Progenitor cell of endocrine pancreas (in vitro differentiated cells): ENCODE results near the gene COL7A1. TPM values are rescaled to one million over a fixed set of nuclear protein-coding genes. Genes with fewer than 3 reads are reported as not detected.

Source experiments
- DNase-seq: peaks from one replicate; pipeline ENCODE4 v3.0.0; 2021; ENCODE audit warnings: low spot score; ENCODE audit not compliant: unreplicated experiment
- H3K27ac Mint-ChIP-seq: 2 replicates; pipeline ENCODE4 v1.8.0; 2021; ENCODE audit warnings: mild to moderate bottlenecking, moderate library complexity, mixed read lengths
- H3K27me3 Mint-ChIP-seq: 2 replicates; pipeline ENCODE4 v1.8.0; 2021; ENCODE audit warnings: mixed read lengths
- H3K36me3 Mint-ChIP-seq: 2 replicates; pipeline ENCODE4 v1.8.0; 2022; ENCODE audit warnings: mixed read lengths; ENCODE audit not compliant: insufficient read depth
- H3K4me1 Mint-ChIP-seq: 2 replicates; pipeline ENCODE4 v1.8.0; 2021; ENCODE audit warnings: low read depth, mixed read lengths
- H3K4me3 Mint-ChIP-seq: 2 replicates; pipeline ENCODE4 v1.8.0; 2021; ENCODE audit warnings: low read depth, mild to moderate bottlenecking, moderate library complexity, mixed read lengths
- H3K9me3 Mint-ChIP-seq: 2 replicates; pipeline ENCODE4 v1.8.0; 2021; ENCODE audit warnings: low read depth, mixed read lengths
- total RNA-seq: library from RNA; stranded (reverse); gene quantifications from 2 replicates; pipeline ENCODE4 v1.2.1, GENCODE V29; 2021
- TF ChIP-seq, protein P1 (sequence below): fragments of 200-600 bp; sonication (generic); IDR thresholded peaks from one replicate; pipeline ENCODE4 v1.5.0; 2021; ENCODE audit warnings: antibody characterized with exemption, mild to moderate bottlenecking; ENCODE audit not compliant: unreplicated experiment

Gene COL7A1
- total RNA-seq, 1 donor from 2014 or later, result 38.4 TPM

DNA sequence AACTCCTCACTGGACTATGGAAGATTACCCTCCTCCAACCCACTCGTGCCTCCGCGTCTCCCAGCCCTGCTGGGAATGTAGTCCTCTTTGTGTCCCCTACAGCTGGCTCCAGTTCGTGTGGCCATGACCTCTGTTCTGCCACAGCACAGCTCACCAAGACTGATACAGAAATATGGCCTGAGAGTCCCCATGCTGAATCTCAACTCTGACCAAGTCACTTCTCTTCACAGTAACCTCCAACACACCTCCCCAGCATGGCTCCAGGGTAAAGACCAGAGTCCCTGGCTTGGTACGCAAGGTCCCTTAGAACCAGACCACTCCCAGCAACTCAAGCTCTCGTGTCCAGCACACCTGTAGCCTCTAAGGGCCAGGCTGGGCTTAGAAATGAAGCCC, 2.3 kb upstream of the COL7A1 start:
- H3K4me1 Mint-ChIP-seq, result no peaks in the 10 kb centered on the region
- H3K36me3 Mint-ChIP-seq, result peaks cover 6% of the 10 kb centered on the region
- peaks cover 11% of the 10 kb centered on the region for H3K27me3 Mint-ChIP-seq
- TF ChIP-seq, protein P1, sequence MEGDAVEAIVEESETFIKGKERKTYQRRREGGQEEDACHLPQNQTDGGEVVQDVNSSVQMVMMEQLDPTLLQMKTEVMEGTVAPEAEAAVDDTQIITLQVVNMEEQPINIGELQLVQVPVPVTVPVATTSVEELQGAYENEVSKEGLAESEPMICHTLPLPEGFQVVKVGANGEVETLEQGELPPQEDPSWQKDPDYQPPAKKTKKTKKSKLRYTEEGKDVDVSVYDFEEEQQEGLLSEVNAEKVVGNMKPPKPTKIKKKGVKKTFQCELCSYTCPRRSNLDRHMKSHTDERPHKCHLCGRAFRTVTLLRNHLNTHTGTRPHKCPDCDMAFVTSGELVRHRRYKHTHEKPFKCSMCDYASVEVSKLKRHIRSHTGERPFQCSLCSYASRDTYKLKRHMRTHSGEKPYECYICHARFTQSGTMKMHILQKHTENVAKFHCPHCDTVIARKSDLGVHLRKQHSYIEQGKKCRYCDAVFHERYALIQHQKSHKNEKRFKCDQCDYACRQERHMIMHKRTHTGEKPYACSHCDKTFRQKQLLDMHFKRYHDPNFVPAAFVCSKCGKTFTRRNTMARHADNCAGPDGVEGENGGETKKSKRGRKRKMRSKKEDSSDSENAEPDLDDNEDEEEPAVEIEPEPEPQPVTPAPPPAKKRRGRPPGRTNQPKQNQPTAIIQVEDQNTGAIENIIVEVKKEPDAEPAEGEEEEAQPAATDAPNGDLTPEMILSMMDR, result no peak
- no peaks in the 10 kb centered on the region for H3K9me3 Mint-ChIP-seq
- peak overlapping the region; percentile 15 for H3K27ac Mint-ChIP-seq
- no peak for DNase-seq
- H3K4me3 Mint-ChIP-seq, result no peak overlapping the region

DNA sequence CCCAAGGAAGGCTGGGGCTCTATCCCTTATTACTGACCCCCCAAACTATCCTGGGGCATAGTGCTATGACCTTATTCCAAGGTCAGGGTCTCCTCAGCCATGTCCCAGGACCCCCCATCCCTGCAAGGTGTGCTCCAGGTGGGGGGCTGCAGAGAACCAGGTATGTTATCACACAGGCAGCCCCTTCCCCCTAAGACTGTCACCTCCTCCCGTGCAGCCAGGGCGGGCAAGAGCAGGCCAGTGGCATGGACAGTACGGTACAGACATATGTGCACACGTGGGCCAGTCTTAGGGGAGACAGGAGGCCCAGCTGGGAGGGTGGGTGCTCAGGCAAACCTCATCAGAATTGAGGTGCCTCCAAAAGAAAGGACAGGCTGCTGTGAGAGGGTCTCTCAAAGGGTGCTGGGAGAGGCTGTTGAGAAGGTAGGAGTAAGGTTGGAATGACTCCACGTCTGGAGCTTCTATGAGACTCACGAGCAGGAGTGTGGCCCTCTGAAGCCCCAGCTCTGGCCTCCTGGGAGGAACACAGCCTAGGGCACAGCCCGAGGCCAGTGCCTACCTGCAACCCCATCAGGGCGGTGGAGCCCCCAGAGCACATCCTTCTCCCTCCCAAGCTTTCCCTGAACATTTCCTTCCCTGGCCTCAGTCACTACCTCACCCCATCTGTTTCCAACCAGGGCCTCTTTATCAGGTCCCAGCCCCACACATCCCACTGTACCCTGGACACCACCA, 1.7 kb upstream of the COL7A1 start:
- Mint-ChIP-seq H3K36me3 (peaks cover 4% of the 10 kb centered on the region), H3K4me3 (no peak overlapping the region), H3K27ac (peak overlapping the region; percentile 48), H3K4me1 (no peaks in the 10 kb centered on the region), H3K9me3 (no peaks in the 10 kb centered on the region), H3K27me3 (peaks cover 11% of the 10 kb centered on the region)
- TF ChIP-seq, protein P1, result no peak
- DNase-seq, result no peak

DNA sequence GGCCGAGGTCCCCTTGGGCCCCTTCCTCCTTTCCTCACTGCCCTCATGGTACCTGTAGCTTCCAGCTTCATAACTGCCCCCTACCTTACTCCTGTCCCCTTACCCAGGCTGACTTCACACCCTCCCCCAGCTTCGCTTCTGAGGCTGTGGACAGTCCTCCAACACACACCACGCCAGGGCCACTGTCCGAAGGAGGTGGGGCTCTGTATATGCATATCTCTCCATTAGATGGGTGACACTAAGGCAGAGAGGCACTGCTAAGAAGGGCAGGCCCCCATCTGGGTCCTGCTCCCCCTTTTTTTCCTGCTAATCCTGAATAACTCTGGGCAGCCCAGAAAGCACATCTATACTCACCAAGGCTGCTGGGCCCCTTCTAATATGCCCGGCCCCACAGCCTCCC, 1.0 kb upstream of the COL7A1 start:
- Mint-ChIP-seq H3K27me3 (peaks cover 11% of the 10 kb centered on the region), H3K36me3 (peaks cover 4% of the 10 kb centered on the region), H3K27ac (no peak overlapping the region), H3K9me3 (no peaks in the 10 kb centered on the region), H3K4me1 (no peaks in the 10 kb centered on the region), H3K4me3 (no peak overlapping the region)
- no peak for DNase-seq
- TF ChIP-seq, protein P1, result no peak

DNA sequence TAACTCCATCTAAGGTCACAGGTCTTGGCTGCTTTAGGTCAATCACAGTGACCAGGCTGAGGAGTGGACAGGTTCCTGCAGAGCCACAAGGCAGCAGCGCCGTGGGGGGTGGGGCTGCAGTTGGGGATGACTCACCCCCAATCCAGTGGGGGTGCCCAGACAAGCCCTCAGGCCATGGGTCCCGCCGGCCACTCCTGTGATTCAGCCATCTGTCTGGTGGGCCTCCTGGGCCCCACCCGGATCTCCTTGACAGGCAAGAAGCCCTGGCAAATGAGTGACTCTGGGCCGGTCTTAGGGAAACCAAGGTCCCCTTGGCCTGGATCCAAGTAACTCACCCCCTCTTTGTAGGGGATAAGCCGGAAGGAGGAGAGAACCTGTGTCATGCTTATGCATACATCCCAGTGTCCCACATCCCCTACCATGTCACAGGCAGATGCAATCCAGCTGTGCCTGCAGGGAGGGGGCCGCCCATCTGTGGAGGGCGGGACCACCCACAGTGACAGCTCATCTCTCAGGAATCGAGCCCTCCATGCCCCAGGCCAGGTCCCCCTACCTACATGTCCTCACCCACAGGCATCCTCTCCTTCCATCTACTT, 495 bp upstream of the COL7A1 start:
- H3K27ac Mint-ChIP-seq, result no peak overlapping the region
- TF ChIP-seq, protein P1, result no peak
- no peaks in the 10 kb centered on the region for H3K4me1 Mint-ChIP-seq
- peaks cover 11% of the 10 kb centered on the region for H3K27me3 Mint-ChIP-seq
- DNase-seq, result no peak
- H3K36me3 Mint-ChIP-seq, result peaks cover 4% of the 10 kb centered on the region
- H3K4me3 Mint-ChIP-seq, result no peak overlapping the region
- H3K9me3 Mint-ChIP-seq, result no peaks in the 10 kb centered on the region

DNA sequence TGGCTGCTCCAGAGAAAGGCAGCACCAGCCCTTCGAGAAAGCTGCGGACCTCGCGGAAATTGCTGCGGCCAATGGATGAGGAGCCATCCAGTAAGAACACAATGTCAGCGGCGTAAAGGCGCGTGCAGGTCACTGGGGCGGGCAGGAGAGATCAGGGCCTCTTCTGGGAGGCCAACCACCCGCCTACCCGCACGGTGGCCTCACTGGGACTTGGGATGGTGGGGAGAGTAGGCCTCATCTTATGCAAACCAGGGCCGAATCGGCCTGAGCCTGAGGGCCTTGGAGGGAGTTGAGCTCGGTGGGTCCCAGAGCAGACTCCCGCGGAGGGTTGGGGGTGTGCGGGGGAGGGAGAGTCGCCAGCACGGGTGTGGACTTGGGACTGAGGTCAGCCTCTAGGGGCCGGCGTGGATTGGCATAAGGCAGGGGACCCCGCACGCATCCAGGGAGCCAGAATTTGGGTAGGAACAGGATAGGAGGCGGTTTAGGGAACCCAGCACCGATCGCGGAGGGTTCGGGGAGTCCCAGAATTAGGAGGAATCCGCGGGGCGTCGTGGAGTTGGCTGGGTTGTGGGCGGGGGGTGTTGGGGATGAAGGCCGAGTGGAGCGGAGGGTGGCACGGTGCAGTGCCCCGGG, 596 bp downstream of the COL7A1 start:
- Mint-ChIP-seq H3K27ac (no peak overlapping the region), H3K4me3 (no peak overlapping the region), H3K4me1 (no peaks in the 10 kb centered on the region), H3K9me3 (no peaks in the 10 kb centered on the region), H3K27me3 (peaks cover 11% of the 10 kb centered on the region), H3K36me3 (peaks cover 4% of the 10 kb centered on the region)
- DNase-seq, result no peak
- TF ChIP-seq, protein P1, result no peak
